HG03378 (cell line): ENCODE measurements around the gene TEX13A.

Source experiments
- ATAC-seq: cut with Tn5 transposase; IDR thresholded peaks from one replicate; pipeline ENCODE4 v1.9.1; 2021; ENCODE audit warnings: mild to moderate bottlenecking, moderate library complexity; ENCODE audit not compliant: unreplicated experiment

Gene TEX13A

DNA sequence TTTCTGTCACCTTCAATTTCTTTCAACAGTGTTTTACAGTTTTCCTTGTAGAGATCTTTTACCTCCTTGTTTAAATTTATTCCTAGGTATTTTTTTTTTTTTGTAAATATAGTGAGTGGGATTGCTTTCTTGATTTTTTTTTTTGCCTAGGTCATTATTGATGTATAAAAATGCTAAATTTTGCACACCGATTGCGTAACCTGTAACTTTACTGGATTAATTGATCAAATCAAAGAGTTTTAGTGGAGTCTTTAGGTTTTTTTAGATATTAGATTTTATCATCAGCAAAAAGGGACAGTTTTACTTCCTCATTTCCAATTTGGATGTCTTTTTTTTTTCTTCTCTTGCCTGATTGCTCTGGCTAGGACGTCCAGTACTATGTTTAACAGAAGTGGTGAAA, 40.9 kb downstream of the TEX13A start:
- ATAC-seq = no peak

DNA sequence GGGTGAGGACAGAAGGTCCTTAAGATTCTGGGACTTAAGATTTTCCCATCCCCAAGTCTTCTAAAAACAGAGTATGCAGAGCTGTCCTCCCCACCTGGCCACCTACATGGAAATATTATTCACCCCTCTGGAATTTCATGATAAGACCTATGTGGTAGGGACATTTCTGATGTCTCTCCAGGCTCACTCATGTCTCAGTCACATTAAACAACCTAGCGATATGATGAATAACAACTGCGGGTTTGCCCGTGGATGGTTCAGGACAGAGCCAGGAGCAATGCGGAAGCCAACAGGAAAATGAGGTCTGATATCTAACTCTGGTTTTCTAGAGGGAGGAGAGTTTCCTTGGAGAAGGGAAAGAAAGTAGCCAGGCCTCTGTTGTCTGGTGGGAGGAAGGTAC, 47.4 kb downstream of the TEX13A start:
- no peak for ATAC-seq
